Prostate gland (tissue), 2 donors: ENCODE measurements around the gene KREMEN1.

Experiments
- POLR2A ChIP-seq: fragments of 450-650 bp; IDR thresholded peaks from one replicate; pipeline ENCODE4 v1.6.1; 2016; ENCODE audit warnings: antibody characterized with exemption, mild to moderate bottlenecking
- POLR2AphosphoS5 ChIP-seq: sonication (generic); formaldehyde crosslinking; IDR thresholded peaks from one replicate; pipeline ENCODE4 v1.6.1; 2017; ENCODE audit warnings: antibody characterized with exemption
- TF ChIP-seq, protein P1 (sequence below), 4 experiments: fragments of 200-600 bp in 2 of 4; fragments of 450-650 bp in 2 of 4; sonication (generic) in 2 of 4; IDR thresholded peaks; 1 replicate in 3 of 4; 2 replicates in 1 of 4; pipeline ENCODE4 v1.5.1; 2016 to 2019; ENCODE audit warnings: antibody characterized with exemption in 4 of 4, mild to moderate bottlenecking in 2 of 4, moderate library complexity in 2 of 4

DNA sequence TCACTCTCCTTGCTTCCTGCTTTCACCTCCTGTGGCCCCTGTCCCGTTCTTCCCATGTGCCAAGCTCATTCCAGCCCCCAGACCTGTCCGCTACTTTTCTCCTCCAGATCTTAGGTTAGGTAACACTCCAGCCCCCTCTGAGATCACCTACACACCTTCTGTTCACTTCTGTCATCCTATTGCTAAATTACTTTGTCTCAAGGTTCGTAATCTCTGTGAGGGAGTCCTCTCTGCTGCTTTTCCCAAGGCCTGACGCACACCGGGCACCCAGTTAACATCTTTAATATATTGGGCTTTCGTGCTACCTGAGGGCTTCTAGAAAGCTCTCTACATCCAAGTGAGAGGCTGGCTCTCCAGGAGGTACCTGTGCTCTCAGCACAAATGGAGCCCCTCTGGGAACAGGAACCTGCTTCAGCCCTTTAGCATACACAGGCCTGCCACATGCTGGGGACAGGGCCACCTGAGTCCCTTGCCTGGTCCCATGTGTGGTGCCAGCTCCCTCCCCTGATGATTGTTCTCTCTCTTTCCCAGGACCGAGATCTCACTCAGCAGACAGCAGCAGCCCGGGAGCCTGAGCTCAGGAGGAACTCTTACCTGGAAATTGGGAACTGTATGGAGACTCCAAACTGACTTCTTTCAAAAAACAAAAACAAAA is 19.7 kb upstream of the KREMEN1 start:
- TF ChIP-seq, protein P1, sequence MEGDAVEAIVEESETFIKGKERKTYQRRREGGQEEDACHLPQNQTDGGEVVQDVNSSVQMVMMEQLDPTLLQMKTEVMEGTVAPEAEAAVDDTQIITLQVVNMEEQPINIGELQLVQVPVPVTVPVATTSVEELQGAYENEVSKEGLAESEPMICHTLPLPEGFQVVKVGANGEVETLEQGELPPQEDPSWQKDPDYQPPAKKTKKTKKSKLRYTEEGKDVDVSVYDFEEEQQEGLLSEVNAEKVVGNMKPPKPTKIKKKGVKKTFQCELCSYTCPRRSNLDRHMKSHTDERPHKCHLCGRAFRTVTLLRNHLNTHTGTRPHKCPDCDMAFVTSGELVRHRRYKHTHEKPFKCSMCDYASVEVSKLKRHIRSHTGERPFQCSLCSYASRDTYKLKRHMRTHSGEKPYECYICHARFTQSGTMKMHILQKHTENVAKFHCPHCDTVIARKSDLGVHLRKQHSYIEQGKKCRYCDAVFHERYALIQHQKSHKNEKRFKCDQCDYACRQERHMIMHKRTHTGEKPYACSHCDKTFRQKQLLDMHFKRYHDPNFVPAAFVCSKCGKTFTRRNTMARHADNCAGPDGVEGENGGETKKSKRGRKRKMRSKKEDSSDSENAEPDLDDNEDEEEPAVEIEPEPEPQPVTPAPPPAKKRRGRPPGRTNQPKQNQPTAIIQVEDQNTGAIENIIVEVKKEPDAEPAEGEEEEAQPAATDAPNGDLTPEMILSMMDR (IDR thresholded peaks at IDR 0.05): no peak
- no peak for TF ChIP-seq POLR2A
- no peak for TF ChIP-seq POLR2AphosphoS5
